ENCODE measurements around the gene BDKRB2. TPM values are rescaled to one million over a fixed set of nuclear protein-coding genes. Genes with fewer than 3 reads are reported as not detected.

Gene BDKRB2
- total RNA-seq, 1 donor from 2014 or later = 7.9 TPM

DNA sequence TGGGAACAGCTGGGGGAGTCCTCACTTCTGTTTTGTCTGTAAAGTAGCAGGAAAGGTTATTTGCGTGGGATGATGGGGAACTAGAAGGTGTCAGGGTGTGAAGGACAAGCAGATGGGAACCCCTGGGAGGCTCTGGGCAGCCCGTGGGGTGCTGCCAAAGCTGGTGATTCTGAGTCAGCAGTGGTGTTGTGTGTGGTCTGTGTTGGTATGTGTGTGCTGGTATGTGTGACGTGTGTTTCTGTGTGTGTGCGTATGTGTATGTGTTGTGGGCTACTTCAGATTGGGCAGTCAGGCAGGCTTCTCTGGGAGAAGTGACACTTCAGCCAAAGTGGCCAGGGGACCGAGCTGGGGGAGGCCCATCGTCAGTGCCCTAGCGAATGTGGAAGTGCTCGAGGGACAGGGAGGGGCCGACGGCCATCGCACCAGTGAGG is 15.3 kb upstream of the BDKRB2 start:
- no peaks in the 10 kb centered on the region for H3K4me1 ChIP-seq

DNA sequence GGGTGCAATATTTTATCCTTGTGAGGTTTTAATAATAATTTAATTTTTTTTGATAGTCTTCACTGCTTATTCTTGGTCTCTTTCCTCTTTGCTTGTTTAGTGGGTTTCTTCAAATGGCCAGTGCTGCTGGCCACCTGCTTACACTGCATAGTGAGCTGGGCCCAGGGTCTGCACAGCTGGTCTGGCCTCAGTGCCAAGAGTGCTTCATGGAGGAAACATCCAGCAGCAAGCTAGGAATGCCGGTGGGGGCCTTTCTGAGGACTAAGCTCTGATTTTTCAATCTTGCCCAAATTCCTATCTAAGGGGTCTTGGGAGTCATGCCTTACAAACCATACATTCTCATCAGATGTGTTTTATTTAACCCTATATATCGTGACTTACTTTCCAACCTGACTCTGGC is 13.3 kb upstream of the BDKRB2 start:
- H3K9me3 ChIP-seq = no peaks in the 10 kb centered on the region
- no peaks in the 10 kb centered on the region for H3K4me1 ChIP-seq
- no peaks in the 10 kb centered on the region for H3K36me3 ChIP-seq
- TF ChIP-seq, protein P1, sequence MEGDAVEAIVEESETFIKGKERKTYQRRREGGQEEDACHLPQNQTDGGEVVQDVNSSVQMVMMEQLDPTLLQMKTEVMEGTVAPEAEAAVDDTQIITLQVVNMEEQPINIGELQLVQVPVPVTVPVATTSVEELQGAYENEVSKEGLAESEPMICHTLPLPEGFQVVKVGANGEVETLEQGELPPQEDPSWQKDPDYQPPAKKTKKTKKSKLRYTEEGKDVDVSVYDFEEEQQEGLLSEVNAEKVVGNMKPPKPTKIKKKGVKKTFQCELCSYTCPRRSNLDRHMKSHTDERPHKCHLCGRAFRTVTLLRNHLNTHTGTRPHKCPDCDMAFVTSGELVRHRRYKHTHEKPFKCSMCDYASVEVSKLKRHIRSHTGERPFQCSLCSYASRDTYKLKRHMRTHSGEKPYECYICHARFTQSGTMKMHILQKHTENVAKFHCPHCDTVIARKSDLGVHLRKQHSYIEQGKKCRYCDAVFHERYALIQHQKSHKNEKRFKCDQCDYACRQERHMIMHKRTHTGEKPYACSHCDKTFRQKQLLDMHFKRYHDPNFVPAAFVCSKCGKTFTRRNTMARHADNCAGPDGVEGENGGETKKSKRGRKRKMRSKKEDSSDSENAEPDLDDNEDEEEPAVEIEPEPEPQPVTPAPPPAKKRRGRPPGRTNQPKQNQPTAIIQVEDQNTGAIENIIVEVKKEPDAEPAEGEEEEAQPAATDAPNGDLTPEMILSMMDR (IDR thresholded peaks at IDR 0.05) = no peak
- H3K27me3 ChIP-seq = no peaks in the 10 kb centered on the region
- H3K4me3 ChIP-seq = no peak overlapping the region
- H3K27ac ChIP-seq = no peak overlapping the region
- no peak for DNase-seq (ENCODE audit: low spot score in 2 of 2)
- intact Hi-C loops (cut with DNase I) = no loop called here

More for the DNA sequence above, 15.3 kb upstream of the BDKRB2 start:
- H3K9me3 ChIP-seq = no peaks in the 10 kb centered on the region
- intact Hi-C loops (cut with DNase I) = no loop called here
- H3K4me3 ChIP-seq = no peak overlapping the region
- no peak overlapping the region for H3K27ac ChIP-seq
- no peak for DNase-seq (ENCODE audit: low spot score in 2 of 2)
- TF ChIP-seq, protein P1 (IDR thresholded peaks at IDR 0.05) = no peak
- H3K27me3 ChIP-seq = no peaks in the 10 kb centered on the region
- H3K36me3 ChIP-seq = no peaks in the 10 kb centered on the region

DNA sequence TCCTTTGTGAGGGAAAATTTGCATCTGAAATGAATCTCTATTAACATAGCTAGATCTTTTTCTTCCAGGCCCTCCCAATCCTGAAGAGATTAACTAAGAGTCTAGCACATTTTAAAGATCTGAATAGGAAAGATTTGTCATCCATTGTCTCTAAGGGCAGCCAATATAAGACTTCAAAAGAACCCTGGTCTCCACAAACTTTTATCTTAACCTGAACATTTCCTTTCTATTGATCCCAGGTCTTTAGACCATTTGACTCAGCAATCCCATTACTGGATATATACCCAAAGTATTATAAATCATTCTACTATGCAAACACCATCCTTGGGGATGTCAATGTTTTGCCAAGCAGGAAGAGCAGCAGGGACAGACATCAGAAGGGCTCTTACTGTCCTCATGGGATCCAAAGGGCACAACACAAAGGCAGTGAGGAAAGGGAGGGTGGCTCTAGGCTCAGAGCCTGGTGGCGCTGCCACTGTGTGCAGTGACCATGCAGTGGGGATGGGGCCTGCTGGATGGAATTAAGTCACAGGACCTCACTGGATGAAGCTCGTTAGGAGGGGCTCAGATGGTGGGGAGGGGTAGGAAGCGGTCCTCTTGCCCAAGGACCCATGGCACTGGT is 12.7 kb upstream of the BDKRB2 start:
- TF ChIP-seq, protein P1 (IDR thresholded peaks at IDR 0.05) = no peak
- Histone ChIP-seq H3K27me3 (no peaks in the 10 kb centered on the region), H3K27ac (no peak overlapping the region), H3K36me3 (no peaks in the 10 kb centered on the region), H3K4me1 (no peaks in the 10 kb centered on the region), H3K9me3 (no peaks in the 10 kb centered on the region), H3K4me3 (no peak overlapping the region)
- intact Hi-C loops (cut with DNase I) = no loop called here
- DNase-seq (ENCODE audit: low spot score in 2 of 2) = no peak

DNA sequence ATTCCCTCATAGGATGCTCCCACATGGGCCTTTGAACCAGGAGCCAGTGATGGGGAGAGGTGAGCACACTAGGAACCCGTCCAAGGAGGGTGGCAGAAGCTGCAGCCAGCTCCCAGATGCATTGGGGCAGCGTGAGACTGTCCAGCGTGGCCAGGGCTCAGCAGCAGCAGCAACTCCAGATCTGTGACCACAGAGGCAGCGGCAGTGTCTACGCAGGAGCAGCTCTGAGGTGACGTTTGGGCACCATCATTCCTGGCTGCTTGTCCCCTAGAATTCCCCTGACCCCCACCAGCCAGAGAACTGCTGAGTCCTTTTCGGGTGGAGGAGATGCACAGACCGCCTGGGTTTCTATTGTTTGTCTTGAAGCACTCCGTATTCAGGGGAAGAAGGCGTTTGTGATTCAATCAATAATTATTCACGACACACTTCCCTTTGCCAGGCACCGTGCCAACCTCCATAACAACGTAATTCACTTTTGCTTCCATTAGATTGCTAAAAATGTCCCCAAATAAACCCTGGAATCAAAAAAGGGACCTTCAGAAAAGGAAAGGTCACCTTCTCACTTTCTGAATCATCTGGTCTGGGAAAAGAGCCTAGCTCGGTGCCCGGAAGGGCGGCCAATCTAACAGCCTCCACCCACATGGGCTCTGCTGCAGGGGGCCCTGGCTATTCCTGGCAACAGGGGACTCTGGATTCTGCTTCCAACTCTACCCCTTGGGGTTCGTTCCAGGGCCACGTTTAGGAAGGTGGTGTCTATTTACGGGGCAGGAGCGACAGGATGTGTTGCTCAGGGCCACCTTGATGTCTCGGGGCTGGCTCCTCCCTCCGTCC is 11.4 kb upstream of the BDKRB2 start:
- no peak for DNase-seq (ENCODE audit: low spot score in 2 of 2)
- H3K36me3 ChIP-seq = no peaks in the 10 kb centered on the region
- H3K4me1 ChIP-seq = no peaks in the 10 kb centered on the region
- H3K9me3 ChIP-seq = no peaks in the 10 kb centered on the region
- H3K27me3 ChIP-seq = no peaks in the 10 kb centered on the region
- TF ChIP-seq, protein P1 (IDR thresholded peaks at IDR 0.05) = no peak
- H3K27ac ChIP-seq = no peak overlapping the region
- intact Hi-C loops (cut with DNase I) = no loop called here
- no peak overlapping the region for H3K4me3 ChIP-seq

DNA sequence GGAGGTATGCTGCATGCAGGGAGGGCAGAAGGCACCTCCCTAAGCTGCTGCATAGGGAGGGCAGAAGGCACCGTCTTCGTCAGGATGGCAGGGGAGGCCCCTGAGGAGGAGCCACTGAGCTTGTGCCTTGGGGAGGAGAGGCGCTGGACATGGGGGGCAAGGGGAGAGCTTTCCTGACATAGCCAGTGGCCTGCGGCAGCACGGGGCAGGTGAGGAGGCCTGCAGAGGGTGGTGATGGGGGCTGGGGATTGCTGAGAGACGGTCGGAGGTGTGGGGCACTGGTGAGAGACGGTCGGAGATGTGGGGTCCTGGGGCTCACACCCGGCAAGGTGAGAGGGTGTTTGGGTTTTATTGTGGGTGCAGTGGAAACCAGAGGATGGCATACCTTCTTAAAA is 10.4 kb upstream of the BDKRB2 start:
- TF ChIP-seq, protein P1 (IDR thresholded peaks at IDR 0.05) = no peak
- H3K27me3 ChIP-seq = no peaks in the 10 kb centered on the region
- no peaks in the 10 kb centered on the region for H3K9me3 ChIP-seq
- no peak overlapping the region for H3K4me3 ChIP-seq
- no peaks in the 10 kb centered on the region for H3K36me3 ChIP-seq
- no peaks in the 10 kb centered on the region for H3K4me1 ChIP-seq
- intact Hi-C loops (cut with DNase I) = no loop called here
- H3K27ac ChIP-seq = no peak overlapping the region
- DNase-seq (ENCODE audit: low spot score in 2 of 2) = no peak
